SIG-M5 treated with dmso at 0.1 percent for 504 hours (cell line): ENCODE measurements around the gene SCN9A.

Source experiments
- DNase-seq: peaks from one replicate; lab custom pipeline; 2025; ENCODE audit not compliant: unreplicated experiment; lab: John Stamatoyannopoulos, UW

SCN9A gene

GRCh38 chr2:166180951-166181812 is 194.6 kb downstream of the SCN9A start:
- peak; percentile 53 for DNase-seq

- DNase-seq, result no peak
Measured at GRCh38 chr2:166179201-166179600, 196.5 kb downstream of the SCN9A start.

GRCh38 chr2:166173263-166173662 is 202.5 kb downstream of the SCN9A start:
- DNase-seq, result no peak

DNA sequence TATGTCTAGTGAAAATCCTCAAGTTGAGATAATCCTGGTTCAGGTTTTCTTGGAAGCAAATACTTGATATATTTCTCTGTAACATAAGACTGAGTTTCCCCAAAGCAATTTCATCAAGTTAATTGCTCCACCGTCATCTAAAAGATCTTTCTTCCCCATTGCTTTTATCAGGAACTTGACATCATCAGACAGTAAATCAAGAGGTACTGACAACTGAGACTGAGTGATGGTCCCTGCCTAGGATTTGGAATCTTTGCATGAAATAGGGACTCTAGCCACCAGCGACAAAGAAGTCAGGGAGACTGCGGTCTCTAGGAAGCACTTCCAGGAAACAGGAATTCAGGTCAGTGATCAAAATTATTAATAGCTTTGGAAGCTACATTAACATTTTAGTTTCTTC is 204.5 kb downstream of the SCN9A start:
- no peak for DNase-seq

DNA sequence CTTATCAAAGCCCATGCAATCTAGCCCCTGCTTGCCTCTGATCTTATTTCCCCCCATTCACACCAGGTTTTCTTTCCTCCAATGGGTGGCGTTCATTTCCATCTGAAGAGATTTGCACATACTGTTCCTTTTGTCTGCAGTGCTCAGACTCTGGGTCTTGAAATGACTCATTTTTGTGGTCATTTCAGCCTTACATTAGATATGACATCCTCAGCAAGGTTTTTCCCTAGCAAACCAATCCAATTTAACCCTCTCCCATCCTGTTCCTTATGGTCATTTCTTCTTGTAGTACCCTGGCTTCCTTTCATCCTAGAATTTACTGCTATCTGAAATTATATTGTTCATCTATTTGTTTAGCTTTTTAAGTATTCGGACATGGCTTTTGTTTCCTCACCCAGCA is 205.4 kb downstream of the SCN9A start:
- no peak for DNase-seq

- DNase-seq, result no peak
Measured at GRCh38 chr2:166167449-166167848, 208.3 kb downstream of the SCN9A start.

DNA sequence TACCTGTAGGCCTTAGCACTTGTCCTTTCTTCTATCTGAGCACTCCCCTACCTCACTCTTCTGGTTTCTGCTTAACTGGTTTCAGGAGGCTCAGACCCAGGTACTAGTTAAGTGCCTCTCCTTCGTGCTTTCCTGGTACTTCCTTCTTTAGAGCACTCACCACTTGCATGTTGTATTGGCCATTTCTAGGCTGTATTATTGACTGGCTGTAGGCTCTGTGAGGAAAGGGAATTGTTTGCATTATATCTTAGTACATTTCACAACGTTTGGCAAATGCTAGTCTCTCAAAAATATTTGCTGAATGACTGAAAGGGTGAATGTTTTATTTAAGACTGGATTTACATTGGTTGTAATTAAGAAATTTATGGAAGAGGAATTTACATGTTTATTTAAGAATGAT is 212.0 kb downstream of the SCN9A start:
- DNase-seq, result no peak

GRCh38 chr2:166158546-166158945 is 217.2 kb downstream of the SCN9A start:
- no peak for DNase-seq

- no peak for DNase-seq
Measured at GRCh38 chr2:166157578-166157977, 218.2 kb downstream of the SCN9A start.

- no peak for DNase-seq
Measured at GRCh38 chr2:166156985-166157490, 218.7 kb downstream of the SCN9A start.

DNA sequence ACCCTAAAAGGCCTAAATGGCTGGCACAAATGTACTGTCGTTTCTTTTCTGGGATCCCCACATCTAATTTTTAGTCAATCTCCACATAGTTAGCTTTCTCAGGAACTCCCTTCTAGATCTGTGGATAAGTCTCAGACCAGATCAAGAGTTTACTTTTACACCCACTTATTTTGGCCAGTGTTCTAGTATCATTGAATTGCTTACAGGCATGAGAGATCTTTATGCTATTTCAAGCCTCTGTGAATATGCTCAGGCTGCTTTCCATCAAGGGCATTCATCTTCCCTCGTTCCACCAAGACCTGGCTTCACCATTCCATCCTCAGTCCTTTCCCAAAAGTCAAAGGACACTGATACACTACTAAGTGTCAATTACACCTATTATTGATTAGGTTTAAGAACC is 220.2 kb downstream of the SCN9A start:
- no peak for DNase-seq

GRCh38 chr2:166154685-166155338 is 220.9 kb downstream of the SCN9A start:
- DNase-seq, result no peak

DNA sequence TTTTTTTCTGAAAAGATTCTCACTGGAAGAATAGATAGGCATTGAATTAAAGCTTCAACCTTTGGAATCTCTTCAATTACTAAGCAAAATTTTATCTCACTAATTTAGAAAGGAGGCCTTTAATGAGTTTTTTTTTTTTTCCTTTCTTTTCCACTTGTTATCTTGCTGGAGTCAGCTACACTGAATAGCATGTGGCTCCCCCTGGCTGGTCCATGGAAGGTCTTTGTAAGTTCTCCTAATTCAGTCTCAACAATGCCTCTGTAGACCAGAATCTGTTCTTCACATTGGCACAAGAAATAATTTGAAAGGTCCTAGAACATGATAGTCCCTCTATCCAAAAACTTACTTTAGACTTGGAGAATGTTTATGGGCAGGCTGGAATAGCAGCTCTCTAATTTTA is 223.7 kb downstream of the SCN9A start:
- no peak for DNase-seq

GRCh38 chr2:166148500-166149400 is 227.0 kb downstream of the SCN9A start:
- no peak for DNase-seq

GRCh38 chr2:166147883-166148282 is 227.9 kb downstream of the SCN9A start:
- DNase-seq, result no peak
